Islet of Langerhans (tissue), 1 donor: ENCODE measurements around the gene FBXW8.

Source experiments
- FAIRE-seq: peaks from one replicate; lab custom pipeline; 2011; peaks lifted over from hg19 to GRCh38; lab: Jason Lieb, UNC

FBXW8 gene

GRCh38 chr12:116999066-116999465 is 88.3 kb downstream of the FBXW8 start:
- no peak for FAIRE-seq

GRCh38 chr12:117000316-117000715 is 89.6 kb downstream of the FBXW8 start:
- FAIRE-seq: no peak

- FAIRE-seq: no peak
Measured at GRCh38 chr12:117002051-117002817, 91.5 kb downstream of the FBXW8 start.

GRCh38 chr12:117003883-117004404 is 93.2 kb downstream of the FBXW8 start:
- no peak for FAIRE-seq

GRCh38 chr12:117005417-117006046 is 94.8 kb downstream of the FBXW8 start:
- no peak for FAIRE-seq

GRCh38 chr12:117006333-117006732 is 95.6 kb downstream of the FBXW8 start:
- no peak for FAIRE-seq

- FAIRE-seq: no peak
Measured at GRCh38 chr12:117007577-117007976, 96.8 kb downstream of the FBXW8 start.

- FAIRE-seq: no peak
Measured at GRCh38 chr12:117009759-117010158, 99.0 kb downstream of the FBXW8 start.

- no peak for FAIRE-seq
Measured at GRCh38 chr12:117010693-117011451, 100.1 kb downstream of the FBXW8 start.

GRCh38 chr12:117011988-117012805 is 101.4 kb downstream of the FBXW8 start:
- no peak for FAIRE-seq

GRCh38 chr12:117013726-117014125 is 103.0 kb downstream of the FBXW8 start:
- FAIRE-seq: no peak

- FAIRE-seq: no peak
Measured at GRCh38 chr12:117014342-117014887, 103.7 kb downstream of the FBXW8 start.

GRCh38 chr12:117015811-117016210 is 105.1 kb downstream of the FBXW8 start:
- FAIRE-seq: no peak

- no peak for FAIRE-seq
Measured at GRCh38 chr12:117017807-117018206, 107.1 kb downstream of the FBXW8 start.

- FAIRE-seq: no peak
Measured at GRCh38 chr12:117018276-117018675, 107.5 kb downstream of the FBXW8 start.

GRCh38 chr12:117018685-117019084 is 107.9 kb downstream of the FBXW8 start:
- no peak for FAIRE-seq

- FAIRE-seq: no peak
Measured at GRCh38 chr12:117019866-117020265, 109.1 kb downstream of the FBXW8 start.

GRCh38 chr12:117020536-117021220 is 109.9 kb downstream of the FBXW8 start:
- no peak for FAIRE-seq

- FAIRE-seq: no peak
Measured at GRCh38 chr12:117022465-117022864, 111.7 kb downstream of the FBXW8 start.

- no peak for FAIRE-seq
Measured at GRCh38 chr12:117023998-117024960, 113.5 kb downstream of the FBXW8 start.
